NCI-H446 (cell line): ENCODE data around the gene EIF4B.
"Not testable (repeated sequence)": the region's sequence is repeated elsewhere in the genome, so short reads cannot be mapped to it uniquely, and the experiment has no call there.

Experiments used
- DNase-seq, 2 experiments: peaks; one replicate each; lab custom pipeline; 2025; lab: John Stamatoyannopoulos, UW

Gene EIF4B

GRCh38 chr12:53004178-53004577, 2.1 kb upstream of the EIF4B start:
- DNase-seq: no peak

- DNase-seq: no peak
These were observed 1.7 kb upstream of the EIF4B start for GRCh38 chr12:53004582-53004981.

- DNase-seq: no peak
These were observed 856 bp upstream of the EIF4B start for GRCh38 chr12:53005215-53005985.

GRCh38 chr12:53006810-53007309, 604 bp downstream of the EIF4B start:
- DNase-seq: peak; percentile 57 to 85

GRCh38 chr12:53007343-53007742, 1.1 kb downstream of the EIF4B start:
- no peak for DNase-seq

- not testable (repeated sequence) for DNase-seq
These were observed 2.5 kb downstream of the EIF4B start for GRCh38 chr12:53008760-53009159.

GRCh38 chr12:53010955-53011354, 4.7 kb downstream of the EIF4B start:
- no peak for DNase-seq

- DNase-seq: no peak
These were observed 5.6 kb downstream of the EIF4B start for GRCh38 chr12:53011889-53012288.

- DNase-seq: no peak
These were observed 6.7 kb downstream of the EIF4B start for GRCh38 chr12:53012928-53013327.

GRCh38 chr12:53014709-53015108, 8.5 kb downstream of the EIF4B start:
- DNase-seq: no peak

GRCh38 chr12:53025250-53025649, 19.0 kb downstream of the EIF4B start:
- DNase-seq: no peak

GRCh38 chr12:53027014-53027413, 20.8 kb downstream of the EIF4B start:
- not testable (repeated sequence) for DNase-seq

GRCh38 chr12:53031616-53032015, 25.4 kb downstream of the EIF4B start:
- no peak for DNase-seq

GRCh38 chr12:53033832-53034231, 27.6 kb downstream of the EIF4B start:
- not testable (repeated sequence) for DNase-seq

GRCh38 chr12:53034459-53034858, 28.2 kb downstream of the EIF4B start:
- DNase-seq: no peak

- DNase-seq: no peak
These were observed 30.5 kb downstream of the EIF4B start for GRCh38 chr12:53036802-53037201.

- DNase-seq: no peak
These were observed 33.6 kb downstream of the EIF4B start for GRCh38 chr12:53039851-53040250.

- no peak for DNase-seq
These were observed 36.6 kb downstream of the EIF4B start for GRCh38 chr12:53042607-53043454.

GRCh38 chr12:53044052-53044581, 37.9 kb downstream of the EIF4B start:
- DNase-seq: no peak

- DNase-seq: no peak
These were observed 38.8 kb downstream of the EIF4B start for GRCh38 chr12:53044896-53045695.

GRCh38 chr12:53045696-53046045, 39.4 kb downstream of the EIF4B start:
- no peak for DNase-seq

GRCh38 chr12:53046655-53047220, 40.5 kb downstream of the EIF4B start:
- DNase-seq: peak in 1 of 2 experiments; percentile 64
